Caco-2 (cell line): ENCODE data around the gene ZNF710. TPM values are rescaled to one million over a fixed set of nuclear protein-coding genes. Genes with fewer than 3 reads are reported as not detected.

Experiments
- BruUV-seq: library from RNA; stranded (reverse); fragments of 400-500 nt; replicated peaks from 2 replicates; lab custom pipeline; 2021; lab: Mats Ljungman, UMichigan
- CTCF ChIA-PET: fragments of 300-600 bp; sonication (Branson Sonifier 250); formaldehyde crosslinking; loops from one replicate; lab custom pipeline; 2022; ENCODE audit warnings: antibody characterized with exemption; lab: Charles Lee
- POLR2A ChIA-PET: fragments of 300-600 bp; sonication (Branson Sonifier 250); formaldehyde crosslinking; loops from one replicate; lab custom pipeline; 2022; ENCODE audit warnings: antibody characterized with exemption; lab: Charles Lee
- DNase-seq, 2 experiments: peaks; one replicate each; pipeline versions ENCODE4 v3.0.0 to v3.0.0-alpha.2; 2020 to 2022
- H3K27me3 ChIP-seq: replicated peaks from 2 replicates; pipeline ENCODE4 v1.6.0; 2011; ENCODE audit warnings: low read length; ENCODE audit not compliant: control insufficient read depth, insufficient read depth
- H3K36me3 ChIP-seq: 2 replicates; pipeline ENCODE4 v1.5.1; 2011; ENCODE audit warnings: low read length; ENCODE audit not compliant: control insufficient read depth, insufficient read depth
- H3K4me1 ChIP-seq: fragments of 250-450 bp; sonication (Bioruptor Pico); 2 replicates; pipeline ENCODE4 v1.5.1; 2020; ENCODE audit warnings: mild to moderate bottlenecking
- H3K4me3 ChIP-seq: 2 replicates; pipeline ENCODE4 v1.5.1; 2011; ENCODE audit warnings: low read depth, mild to moderate bottlenecking, control low read depth, low read length
- H3K9me3 ChIP-seq: fragments of 250-450 bp; sonication (Bioruptor Pico); 2 replicates; pipeline ENCODE4 v1.5.1; 2020; ENCODE audit warnings: mild to moderate bottlenecking, moderate library complexity
- H3K27ac Mint-ChIP-seq: one replicate; pipeline ENCODE4 v1.8.0; 2022; ENCODE audit warnings: mixed read lengths; ENCODE audit not compliant: unreplicated experiment
- H3K27me3 Mint-ChIP-seq: one replicate; pipeline ENCODE4 v1.8.0; 2022; ENCODE audit warnings: mixed read lengths; ENCODE audit not compliant: insufficient read depth, unreplicated experiment
- H3K36me3 Mint-ChIP-seq: one replicate; pipeline ENCODE4 v1.8.0; 2022; ENCODE audit warnings: mild to moderate bottlenecking, mixed read lengths; ENCODE audit not compliant: insufficient read depth, unreplicated experiment
- H3K4me1 Mint-ChIP-seq: one replicate; pipeline ENCODE4 v1.8.0; 2022; ENCODE audit warnings: low read depth, mixed read lengths; ENCODE audit not compliant: unreplicated experiment
- H3K4me3 Mint-ChIP-seq: one replicate; pipeline ENCODE4 v1.8.0; 2022; ENCODE audit warnings: mild to moderate bottlenecking, moderate library complexity, mixed read lengths; ENCODE audit not compliant: unreplicated experiment
- H3K9me3 Mint-ChIP-seq: one replicate; pipeline ENCODE4 v1.8.0; 2022; ENCODE audit warnings: mixed read lengths; ENCODE audit not compliant: unreplicated experiment
- CTCF ChIP-seq, 2 experiments: fragments of 200-600 bp in 1 of 2; IDR thresholded peaks; 1 replicate in 1 of 2; 2 replicates in 1 of 2; pipeline versions ENCODE4 v1.5.1 to v1.8.0; 2011 to 2022; ENCODE audit warnings: antibody characterized with exemption in 1 of 2, control low read depth in 1 of 2, inconsistent platforms in 1 of 2, low read depth in 1 of 2, low read length in 1 of 2, mild to moderate bottlenecking in 1 of 2, moderate library complexity in 1 of 2; ENCODE audit not compliant: insufficient read depth in 1 of 2, severe bottlenecking in 1 of 2, unreplicated experiment in 1 of 2
- intact Hi-C: fragments of 100-400 bp; cut with micrococcal nuclease; formaldehyde crosslinking; loops from one replicate; pipeline ENCODE4 v1.10.0; 2022; ENCODE audit not compliant: unreplicated experiment
- total RNA-seq: library from RNA; stranded (reverse); gene quantifications from 2 replicates; pipeline ENCODE4 v1.2.3, GENCODE V29; 2022

The ZNF710 gene
- total RNA-seq, 1 experiment from 2014 or later: 21.4 TPM

GRCh38 chr15:89967881-89968280 is 33.2 kb upstream of the ZNF710 start:
- no peak for TF ChIP-seq CTCF (IDR thresholded peaks at IDR 0.05; ENCODE audit: insufficient read depth in 1 of 2, low read depth in 1 of 2, low read length in 1 of 2, severe bottlenecking in 1 of 2, unreplicated experiment in 1 of 2)
- Mint-ChIP-seq H3K36me3 (no peaks in the 10 kb centered on the region), H3K4me1 (no peaks in the 10 kb centered on the region), H3K9me3 (no peaks in the 10 kb centered on the region), H3K4me3 (no peak overlapping the region), H3K27ac (no peak overlapping the region), H3K27me3 (peaks cover 2% of the 10 kb centered on the region)
- H3K27me3 ChIP-seq: no peaks in the 10 kb centered on the region
- ChIA-PET CTCF (no interaction called here), POLR2A (no interaction called here)
- no peaks in the 10 kb centered on the region for H3K4me1 ChIP-seq
- no peak for DNase-seq
- no peaks in the 10 kb centered on the region for H3K36me3 ChIP-seq
- BruUV-seq: no TSS peak
- no peak overlapping the region for H3K4me3 ChIP-seq
- intact Hi-C loops: no loop called here
- H3K9me3 ChIP-seq: no peaks in the 10 kb centered on the region

- no peak overlapping the region for H3K4me3 ChIP-seq
- no peaks in the 10 kb centered on the region for H3K4me1 ChIP-seq
- BruUV-seq: no TSS peak
- H3K36me3 ChIP-seq: no peaks in the 10 kb centered on the region
- TF ChIP-seq CTCF (IDR thresholded peaks at IDR 0.05; ENCODE audit: insufficient read depth in 1 of 2, low read depth in 1 of 2, low read length in 1 of 2, severe bottlenecking in 1 of 2, unreplicated experiment in 1 of 2): peak; percentile 61 to 90
- intact Hi-C loops: loop anchor here (1.0 kb wide), 1 partner anchor 73 kb away; no protein-coding TSS in a partner anchor
- no peak overlapping the region for H3K27ac Mint-ChIP-seq
- ChIA-PET POLR2A (no interaction called here), CTCF (interaction anchor here (0.6 to 1.3 kb wide), 10 partner anchors 27 to 232 kb away, joined by 3 to 26 read pairs (median 4); partner anchors contain the start of genes AP3S2 and ARPIN)
- no peaks in the 10 kb centered on the region for H3K36me3 Mint-ChIP-seq
- H3K9me3 ChIP-seq: no peaks in the 10 kb centered on the region
- peaks cover 3% of the 10 kb centered on the region for H3K9me3 Mint-ChIP-seq
- H3K4me3 Mint-ChIP-seq: no peak overlapping the region
- H3K4me1 Mint-ChIP-seq: no peaks in the 10 kb centered on the region
- H3K27me3 ChIP-seq: no peaks in the 10 kb centered on the region
- H3K27me3 Mint-ChIP-seq: peaks cover 2% of the 10 kb centered on the region
- DNase-seq: peak; percentile 71 to 77
These were observed 29.5 kb upstream of the ZNF710 start for GRCh38 chr15:89971592-89971997.

- BruUV-seq: no TSS peak
- no peaks in the 10 kb centered on the region for H3K36me3 Mint-ChIP-seq
- no peak overlapping the region for H3K27ac Mint-ChIP-seq
- no peak for TF ChIP-seq CTCF (IDR thresholded peaks at IDR 0.05; ENCODE audit: insufficient read depth in 1 of 2, low read depth in 1 of 2, low read length in 1 of 2, severe bottlenecking in 1 of 2, unreplicated experiment in 1 of 2)
- Histone ChIP-seq H3K4me3 (no peak overlapping the region), H3K27me3 (no peaks in the 10 kb centered on the region), H3K36me3 (no peaks in the 10 kb centered on the region), H3K4me1 (no peaks in the 10 kb centered on the region), H3K9me3 (no peaks in the 10 kb centered on the region)
- DNase-seq: no peak
- intact Hi-C loops: no loop called here
- H3K27me3 Mint-ChIP-seq: peaks cover 2% of the 10 kb centered on the region
- H3K4me3 Mint-ChIP-seq: no peak overlapping the region
- ChIA-PET POLR2A (no interaction called here), CTCF (interaction anchor here (1.0 to 1.3 kb wide), 7 partner anchors 27 to 232 kb away, joined by 3 to 26 read pairs (median 4); partner anchors contain the start of genes AP3S2 and ARPIN)
- peaks cover 8% of the 10 kb centered on the region for H3K9me3 Mint-ChIP-seq
- no peaks in the 10 kb centered on the region for H3K4me1 Mint-ChIP-seq
These were observed 29.0 kb upstream of the ZNF710 start for GRCh38 chr15:89972085-89972484.
